ENCODE data around the gene SLIT3.

SLIT3 gene

GRCh38 chr5:168683247-168683926, 617.6 kb downstream of the SLIT3 start:
- no peak for DNase-seq
- no peaks in the 10 kb centered on the region for H3K27me3 ChIP-seq
- H3K4me3 ChIP-seq (ENCODE audit: low read depth, low read length), result no peak overlapping the region
- peaks cover 96% of the 10 kb centered on the region for H3K36me3 ChIP-seq
- H3K4me1 ChIP-seq, result peaks cover 7% of the 10 kb centered on the region
- TF ChIP-seq, protein P1, sequence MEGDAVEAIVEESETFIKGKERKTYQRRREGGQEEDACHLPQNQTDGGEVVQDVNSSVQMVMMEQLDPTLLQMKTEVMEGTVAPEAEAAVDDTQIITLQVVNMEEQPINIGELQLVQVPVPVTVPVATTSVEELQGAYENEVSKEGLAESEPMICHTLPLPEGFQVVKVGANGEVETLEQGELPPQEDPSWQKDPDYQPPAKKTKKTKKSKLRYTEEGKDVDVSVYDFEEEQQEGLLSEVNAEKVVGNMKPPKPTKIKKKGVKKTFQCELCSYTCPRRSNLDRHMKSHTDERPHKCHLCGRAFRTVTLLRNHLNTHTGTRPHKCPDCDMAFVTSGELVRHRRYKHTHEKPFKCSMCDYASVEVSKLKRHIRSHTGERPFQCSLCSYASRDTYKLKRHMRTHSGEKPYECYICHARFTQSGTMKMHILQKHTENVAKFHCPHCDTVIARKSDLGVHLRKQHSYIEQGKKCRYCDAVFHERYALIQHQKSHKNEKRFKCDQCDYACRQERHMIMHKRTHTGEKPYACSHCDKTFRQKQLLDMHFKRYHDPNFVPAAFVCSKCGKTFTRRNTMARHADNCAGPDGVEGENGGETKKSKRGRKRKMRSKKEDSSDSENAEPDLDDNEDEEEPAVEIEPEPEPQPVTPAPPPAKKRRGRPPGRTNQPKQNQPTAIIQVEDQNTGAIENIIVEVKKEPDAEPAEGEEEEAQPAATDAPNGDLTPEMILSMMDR (IDR thresholded peaks at IDR 0.05; ENCODE audit: low read depth, low read length), result no peak
- no peaks in the 10 kb centered on the region; the same call in 1 of the 2 replicates for H3K9me3 ChIP-seq

DNA sequence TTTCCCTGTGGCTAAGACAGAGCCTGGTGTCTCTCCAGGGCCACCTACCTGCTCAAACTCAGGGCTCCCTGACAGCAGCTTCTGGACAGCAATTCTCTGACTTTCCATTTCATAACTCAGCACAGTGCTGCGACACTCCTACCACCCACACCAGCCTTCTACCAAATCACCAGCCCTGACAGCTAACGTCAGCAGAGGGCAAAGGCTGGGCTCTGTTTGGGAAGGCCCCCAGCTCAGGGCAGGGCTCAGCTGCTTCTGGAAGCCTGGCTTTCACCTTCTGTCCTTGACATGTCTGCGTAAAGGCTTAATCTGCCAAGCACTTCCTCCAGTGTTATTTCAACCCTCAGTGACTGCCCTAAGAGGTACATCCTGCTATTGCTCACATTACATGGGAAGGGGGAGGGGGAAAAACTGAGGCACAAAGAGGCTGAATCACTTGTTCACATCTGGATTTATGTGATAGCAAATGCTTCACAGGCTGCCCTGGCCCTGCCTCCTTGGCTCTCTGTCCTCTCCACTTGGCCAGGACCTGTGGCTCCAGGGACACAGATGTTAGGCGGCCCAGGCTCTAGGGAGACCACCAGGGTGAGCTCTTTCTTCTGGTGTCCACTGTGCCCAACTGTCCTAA, 619.3 kb downstream of the SLIT3 start:
- TF ChIP-seq, protein P1 (IDR thresholded peaks at IDR 0.05; ENCODE audit: low read depth, low read length), result no peak
- DNase-seq, result no peak
- H3K4me1 ChIP-seq, result peaks cover 7% of the 10 kb centered on the region
- no peak overlapping the region for H3K4me3 ChIP-seq (ENCODE audit: low read depth, low read length)
- H3K9me3 ChIP-seq, result no peaks in the 10 kb centered on the region; the same call in 1 of the 2 replicates
- peaks cover 96% of the 10 kb centered on the region for H3K36me3 ChIP-seq
- no peaks in the 10 kb centered on the region for H3K27me3 ChIP-seq

DNA sequence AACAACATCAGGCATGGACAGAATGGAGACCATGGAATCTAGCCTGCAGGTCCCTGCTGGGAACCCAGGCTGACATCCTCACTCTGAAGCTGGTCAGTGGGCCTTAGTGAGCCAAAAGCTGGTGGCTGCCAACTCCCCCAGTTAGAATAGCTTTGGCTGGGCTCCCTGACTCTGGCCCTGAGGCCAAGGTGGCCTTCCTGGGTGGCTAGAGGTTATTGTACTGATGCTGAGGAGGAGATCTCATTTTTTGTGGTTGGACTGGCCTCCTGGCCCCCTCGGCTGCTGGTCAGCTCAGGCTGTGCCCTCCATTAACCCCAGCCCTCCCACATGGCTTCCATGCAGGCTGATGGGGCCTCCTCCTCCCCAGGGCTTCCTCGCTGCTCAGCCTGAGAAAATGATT, 620.5 kb downstream of the SLIT3 start:
- TF ChIP-seq, protein P1 (IDR thresholded peaks at IDR 0.05; ENCODE audit: low read depth, low read length), result no peak
- Histone ChIP-seq H3K9me3 (no peaks in the 10 kb centered on the region; the same call in 1 of the 2 replicates), H3K27me3 (no peaks in the 10 kb centered on the region), H3K36me3 (peaks cover 96% of the 10 kb centered on the region), H3K4me3 (ENCODE audit: low read depth, low read length) (no peak overlapping the region), H3K4me1 (peaks cover 7% of the 10 kb centered on the region)
- no peak for DNase-seq

DNA sequence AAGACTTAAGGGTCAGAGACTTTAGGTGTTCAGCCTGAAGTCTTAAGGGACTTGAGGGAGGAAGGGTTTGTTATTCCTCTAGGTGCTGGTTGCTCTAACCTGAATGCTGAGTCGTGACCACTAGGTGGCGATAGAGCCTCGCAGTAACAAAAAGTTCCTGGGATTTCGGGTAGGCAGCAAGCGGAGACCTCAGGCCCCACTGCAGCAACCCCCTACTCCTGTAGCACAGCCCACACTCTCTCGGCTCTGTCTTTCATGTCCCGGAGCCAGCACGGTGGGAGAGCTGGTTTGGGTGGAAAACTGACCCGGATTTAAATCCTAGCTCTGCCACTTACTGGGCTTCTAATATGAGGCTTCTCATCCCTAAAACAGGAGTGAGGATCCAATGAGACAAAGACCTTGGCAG, 621.4 kb downstream of the SLIT3 start:
- H3K4me3 ChIP-seq (ENCODE audit: low read depth, low read length), result no peak overlapping the region
- H3K4me1 ChIP-seq, result peaks cover 7% of the 10 kb centered on the region
- H3K9me3 ChIP-seq, result no peaks in the 10 kb centered on the region; the same call in 1 of the 2 replicates
- peaks cover 96% of the 10 kb centered on the region for H3K36me3 ChIP-seq
- peak; percentile 84 for DNase-seq
- no peaks in the 10 kb centered on the region for H3K27me3 ChIP-seq
- TF ChIP-seq, protein P1 (IDR thresholded peaks at IDR 0.05; ENCODE audit: low read depth, low read length), result peak; percentile 96

DNA sequence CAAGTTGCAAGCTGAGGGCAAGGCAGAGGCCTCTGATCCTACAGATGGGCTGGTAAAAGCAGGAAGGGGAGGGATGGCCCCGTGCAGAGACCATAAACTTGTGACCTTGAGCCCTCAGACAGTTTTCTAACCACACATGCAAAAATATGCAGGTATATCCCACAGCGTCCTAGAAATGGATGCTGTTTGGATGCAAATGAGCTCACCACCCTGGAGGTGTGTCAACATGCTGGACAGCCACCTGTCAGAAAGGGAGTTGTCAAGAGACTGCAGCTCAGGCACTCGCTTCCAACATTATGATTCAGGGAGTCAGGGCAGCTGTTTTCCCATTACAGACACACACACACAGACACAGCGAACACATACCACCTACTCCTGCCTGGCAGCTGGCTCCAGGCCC, 624.4 kb downstream of the SLIT3 start:
- Histone ChIP-seq H3K4me3 (ENCODE audit: low read depth, low read length) (no peak overlapping the region), H3K36me3 (peaks cover 98% of the 10 kb centered on the region), H3K27me3 (no peaks in the 10 kb centered on the region), H3K4me1 (peaks cover 7% of the 10 kb centered on the region), H3K9me3 (no peaks in the 10 kb centered on the region; the same call in 1 of the 2 replicates)
- TF ChIP-seq, protein P1 (IDR thresholded peaks at IDR 0.05; ENCODE audit: low read depth, low read length), result no peak
- no peak for DNase-seq

DNA sequence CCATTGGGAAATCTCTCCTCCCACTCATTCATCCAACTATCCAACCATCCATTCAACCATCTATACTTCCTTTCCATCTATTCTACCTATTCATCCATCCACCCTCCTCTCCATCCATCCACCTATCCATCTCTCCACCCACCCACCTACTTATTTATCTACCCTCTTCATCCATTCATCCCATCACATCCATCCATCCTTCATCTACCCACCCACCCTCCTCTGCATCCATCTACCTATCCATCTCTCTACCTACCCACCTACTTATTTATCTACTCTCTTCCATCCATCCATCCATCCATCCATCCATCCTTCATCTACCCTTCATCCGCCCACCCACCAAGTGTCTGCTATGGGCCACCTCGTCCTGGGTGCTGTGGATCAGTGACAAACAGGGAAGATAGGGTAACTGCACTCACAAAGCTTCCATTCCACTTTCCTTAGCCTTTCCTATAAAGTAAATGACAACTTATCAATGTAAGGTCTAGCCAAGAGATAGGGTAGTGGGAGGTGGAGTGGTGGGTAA, 625.0 kb downstream of the SLIT3 start:
- TF ChIP-seq, protein P1 (IDR thresholded peaks at IDR 0.05; ENCODE audit: low read depth, low read length), result no peak
- H3K4me1 ChIP-seq, result peaks cover 7% of the 10 kb centered on the region
- no peak for DNase-seq
- no peaks in the 10 kb centered on the region for H3K27me3 ChIP-seq
- no peaks in the 10 kb centered on the region; the same call in 1 of the 2 replicates for H3K9me3 ChIP-seq
- H3K4me3 ChIP-seq (ENCODE audit: low read depth, low read length), result no peak overlapping the region
- H3K36me3 ChIP-seq, result peaks cover 98% of the 10 kb centered on the region

Data from BE2C (cell line).